SK-N-SH treated with all-trans-retinoic acid at 6 μM for 48 hours (cell line): ENCODE measurements around the gene APOBEC3H.

Experiments
- ATAC-seq: fragments of 200-7000 bp; cut with Tn5 transposase; 3 replicates; pipeline ENCODE4 v1.9.1; 2020; ENCODE audit warnings: mild to moderate bottlenecking, moderate library complexity
- ARNTL ChIP-seq: fragments of 450-650 bp; formaldehyde crosslinking; IDR thresholded peaks from 2 replicates; pipeline ENCODE4 v1.5.0; 2020; ENCODE audit warnings: low read depth, mild to moderate bottlenecking, moderate library complexity, borderline replicate concordance
- BACH2 ChIP-seq: fragments of 250-450 bp; sonication (Bioruptor Pico); IDR thresholded peaks from 2 replicates; pipeline ENCODE4 v1.9.0; 2021; ENCODE audit warnings: mild to moderate bottlenecking, borderline replicate concordance
- CSDC2 ChIP-seq: fragments of 250-450 bp; sonication (Bioruptor Pico); IDR thresholded peaks from 2 replicates; pipeline ENCODE4 v1.5.0; 2020; ENCODE audit warnings: mild to moderate bottlenecking, moderate library complexity
- ESRRG ChIP-seq: fragments of 250-450 bp; sonication (Bioruptor Pico); IDR thresholded peaks from 2 replicates; pipeline ENCODE4 v1.6.1; 2021; ENCODE audit warnings: mild to moderate bottlenecking
- GLIS3 ChIP-seq: fragments of 250-450 bp; sonication (Bioruptor Pico); IDR thresholded peaks from 2 replicates; pipeline ENCODE4 v1.5.0; 2020; ENCODE audit warnings: mild to moderate bottlenecking, moderate library complexity
- OSR1 ChIP-seq: fragments of 250-450 bp; sonication (Bioruptor Pico); IDR thresholded peaks from 2 replicates; pipeline ENCODE4 v1.8.0; 2022; ENCODE audit warnings: moderate library complexity, mild to moderate bottlenecking, inconsistent platforms
- RARB ChIP-seq: fragments of 250-450 bp; sonication (Bioruptor Pico); IDR thresholded peaks from 2 replicates; pipeline ENCODE4 v1.8.0; 2021; ENCODE audit warnings: mild to moderate bottlenecking, moderate library complexity
- SNAI2 ChIP-seq: fragments of 250-450 bp; sonication (Bioruptor Pico); IDR thresholded peaks from 2 replicates; pipeline ENCODE4 v1.5.0; 2020; ENCODE audit warnings: mild to moderate bottlenecking, moderate library complexity
- TCF4 ChIP-seq: fragments of 250-450 bp; sonication (Bioruptor Pico); IDR thresholded peaks from 2 replicates; pipeline ENCODE4 v1.8.0; 2021; ENCODE audit warnings: mild to moderate bottlenecking, moderate library complexity, borderline replicate concordance
- TOX ChIP-seq: fragments of 250-450 bp; sonication (Bioruptor Pico); IDR thresholded peaks from 2 replicates; pipeline ENCODE4 v1.8.0; 2021; ENCODE audit warnings: mild to moderate bottlenecking, moderate library complexity, borderline replicate concordance
- TSHZ2 ChIP-seq: fragments of 250-450 bp; sonication (Bioruptor Pico); IDR thresholded peaks from 2 replicates; pipeline ENCODE4 v1.5.0; 2020; ENCODE audit warnings: mild to moderate bottlenecking, moderate library complexity
- ZC3H10 ChIP-seq: fragments of 250-450 bp; sonication (Bioruptor Pico); IDR thresholded peaks from 2 replicates; pipeline ENCODE4 v1.5.1; 2021; ENCODE audit warnings: mild to moderate bottlenecking, moderate library complexity
- ZFP3 ChIP-seq: fragments of 250-450 bp; sonication (Bioruptor Pico); IDR thresholded peaks from 2 replicates; pipeline ENCODE4 v1.5.0; 2020; ENCODE audit warnings: mild to moderate bottlenecking, moderate library complexity
- ZNF565 ChIP-seq: fragments of 450-650 bp; formaldehyde crosslinking; conservative IDR thresholded peaks from 2 replicates; pipeline ENCODE4 v1.5.0; 2020; ENCODE audit warnings: low read depth, mild to moderate bottlenecking, moderate library complexity
- ZNF70 ChIP-seq: fragments of 450-650 bp; formaldehyde crosslinking; IDR thresholded peaks from 2 replicates; pipeline ENCODE4 v1.5.0; 2020; ENCODE audit warnings: mild to moderate bottlenecking, moderate library complexity
- ZNF8 ChIP-seq: fragments of 450-650 bp; formaldehyde crosslinking; IDR thresholded peaks from 2 replicates; pipeline ENCODE4 v1.5.0; 2020; ENCODE audit warnings: mild to moderate bottlenecking, moderate library complexity
- TF ChIP-seq, protein P1 (sequence below): fragments of 250-450 bp; sonication (Bioruptor Pico); IDR thresholded peaks from 2 replicates; pipeline ENCODE4 v1.8.0; 2021; ENCODE audit warnings: low read depth, mild to moderate bottlenecking, moderate library complexity, borderline replicate concordance
- TF ChIP-seq, protein P2 (sequence below): fragments of 250-450 bp; sonication (Bioruptor Pico); IDR thresholded peaks from 2 replicates; pipeline ENCODE4 v1.8.0; 2020; ENCODE audit warnings: mild to moderate bottlenecking, moderate library complexity, borderline replicate concordance
- TF ChIP-seq, protein P3 (sequence below): fragments of 250-450 bp; sonication (Bioruptor Pico); IDR thresholded peaks from 2 replicates; pipeline ENCODE4 v1.5.1; 2021; ENCODE audit warnings: mild to moderate bottlenecking, moderate library complexity
- TF ChIP-seq, protein P4 (sequence below): fragments of 250-450 bp; sonication (Bioruptor Pico); IDR thresholded peaks from 2 replicates; pipeline ENCODE4 v1.5.1; 2020; ENCODE audit warnings: low read depth, mild to moderate bottlenecking, moderate library complexity

The APOBEC3H gene

DNA sequence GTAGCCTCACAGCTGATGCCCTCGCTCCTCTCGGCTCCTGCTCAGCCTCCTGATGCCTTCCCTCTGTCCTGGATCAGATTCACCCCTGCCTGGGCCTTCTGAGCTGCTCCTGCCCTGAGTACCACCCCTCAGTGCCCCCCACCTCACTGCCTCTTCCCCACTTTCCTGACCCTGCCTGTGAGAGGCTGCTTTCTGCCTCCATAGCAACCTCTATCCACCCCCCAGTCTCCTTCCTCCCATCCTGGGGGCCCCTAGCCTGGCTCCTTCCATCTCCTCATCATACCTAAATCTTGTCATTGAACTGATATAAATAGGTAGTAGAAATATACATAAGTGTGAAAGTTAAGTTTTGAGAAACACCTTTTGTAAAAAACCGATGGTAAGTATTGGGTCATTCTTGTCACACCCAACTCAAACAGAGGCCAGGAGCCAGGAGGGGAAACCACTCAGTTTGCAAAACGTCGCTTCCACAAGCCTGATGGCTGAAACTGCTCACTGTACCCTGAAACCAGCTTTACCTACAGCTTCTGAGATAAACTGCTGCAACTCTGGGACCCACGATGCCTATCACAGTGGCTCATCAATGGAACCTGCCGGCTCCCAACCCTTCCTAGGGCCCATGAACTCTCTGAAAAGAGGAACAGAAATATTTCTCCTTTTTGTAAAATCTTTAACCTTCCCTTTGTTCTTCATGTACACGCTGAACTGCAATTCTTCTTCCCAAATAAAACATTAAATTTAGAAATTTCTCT lies 4.8 kb upstream of the APOBEC3H start (continued):
- TF ChIP-seq, protein P1, sequence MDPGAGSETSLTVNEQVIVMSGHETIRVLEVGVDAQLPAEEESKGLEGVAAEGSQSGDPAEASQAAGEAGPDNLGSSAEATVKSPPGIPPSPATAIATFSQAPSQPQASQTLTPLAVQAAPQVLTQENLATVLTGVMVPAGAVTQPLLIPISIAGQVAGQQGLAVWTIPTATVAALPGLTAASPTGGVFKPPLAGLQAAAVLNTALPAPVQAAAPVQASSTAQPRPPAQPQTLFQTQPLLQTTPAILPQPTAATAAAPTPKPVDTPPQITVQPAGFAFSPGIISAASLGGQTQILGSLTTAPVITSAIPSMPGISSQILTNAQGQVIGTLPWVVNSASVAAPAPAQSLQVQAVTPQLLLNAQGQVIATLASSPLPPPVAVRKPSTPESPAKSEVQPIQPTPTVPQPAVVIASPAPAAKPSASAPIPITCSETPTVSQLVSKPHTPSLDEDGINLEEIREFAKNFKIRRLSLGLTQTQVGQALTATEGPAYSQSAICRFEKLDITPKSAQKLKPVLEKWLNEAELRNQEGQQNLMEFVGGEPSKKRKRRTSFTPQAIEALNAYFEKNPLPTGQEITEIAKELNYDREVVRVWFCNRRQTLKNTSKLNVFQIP, result no peak
- no peak for TF ChIP-seq SNAI2

- no peak for ATAC-seq
- TF ChIP-seq ARNTL (CRISPR knock-in tag) (no peak), TOX (CRISPR knock-in tag) (no peak), ZNF565 (CRISPR knock-in tag) (no peak), ZC3H10 (CRISPR knock-in tag) (no peak), TSHZ2 (no peak)
- TF ChIP-seq, protein P2, sequence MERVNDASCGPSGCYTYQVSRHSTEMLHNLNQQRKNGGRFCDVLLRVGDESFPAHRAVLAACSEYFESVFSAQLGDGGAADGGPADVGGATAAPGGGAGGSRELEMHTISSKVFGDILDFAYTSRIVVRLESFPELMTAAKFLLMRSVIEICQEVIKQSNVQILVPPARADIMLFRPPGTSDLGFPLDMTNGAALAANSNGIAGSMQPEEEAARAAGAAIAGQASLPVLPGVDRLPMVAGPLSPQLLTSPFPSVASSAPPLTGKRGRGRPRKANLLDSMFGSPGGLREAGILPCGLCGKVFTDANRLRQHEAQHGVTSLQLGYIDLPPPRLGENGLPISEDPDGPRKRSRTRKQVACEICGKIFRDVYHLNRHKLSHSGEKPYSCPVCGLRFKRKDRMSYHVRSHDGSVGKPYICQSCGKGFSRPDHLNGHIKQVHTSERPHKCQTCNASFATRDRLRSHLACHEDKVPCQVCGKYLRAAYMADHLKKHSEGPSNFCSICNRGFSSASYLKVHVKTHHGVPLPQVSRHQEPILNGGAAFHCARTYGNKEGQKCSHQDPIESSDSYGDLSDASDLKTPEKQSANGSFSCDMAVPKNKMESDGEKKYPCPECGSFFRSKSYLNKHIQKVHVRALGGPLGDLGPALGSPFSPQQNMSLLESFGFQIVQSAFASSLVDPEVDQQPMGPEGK (CRISPR knock-in tag), result no peak
These were observed 2.2 kb upstream of the APOBEC3H start for GRCh38 chr22:39094717-39095389.

DNA sequence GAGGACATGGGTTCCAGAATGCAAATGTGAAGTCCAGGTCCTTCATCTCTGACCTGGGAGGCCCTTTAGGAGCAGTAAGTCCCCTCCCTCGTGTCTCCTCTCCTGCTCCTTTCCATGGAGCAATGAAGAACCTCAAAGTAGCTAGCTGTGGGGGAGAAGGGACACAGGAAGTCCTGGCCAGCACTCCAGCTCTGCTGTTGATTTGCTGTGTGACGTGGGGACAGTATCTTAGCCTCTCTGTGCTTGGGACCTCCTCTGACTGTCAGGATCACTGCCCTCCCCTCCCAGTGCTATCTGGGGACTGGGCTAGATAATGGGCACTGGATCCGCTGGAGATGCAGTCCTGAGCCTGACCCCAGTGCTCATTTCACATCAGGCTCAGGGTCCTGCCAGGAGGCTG lies 1.1 kb upstream of the APOBEC3H start:
- ATAC-seq, result no peak
- no peak for TF ChIP-seq ZNF70 (CRISPR knock-in tag)
- TF ChIP-seq, protein P1, result no peak
- no peak for TF ChIP-seq ZC3H10 (CRISPR knock-in tag)
- no peak for TF ChIP-seq BACH2 (CRISPR knock-in tag)
- no peak for TF ChIP-seq TSHZ2
- TF ChIP-seq CSDC2 (CRISPR knock-in tag), result no peak
- TF ChIP-seq OSR1, result no peak
- TF ChIP-seq ZFP3 (CRISPR knock-in tag), result no peak
- TF ChIP-seq SNAI2, result no peak
- TF ChIP-seq, protein P2 (CRISPR knock-in tag), result no peak
- TF ChIP-seq, protein P3, sequence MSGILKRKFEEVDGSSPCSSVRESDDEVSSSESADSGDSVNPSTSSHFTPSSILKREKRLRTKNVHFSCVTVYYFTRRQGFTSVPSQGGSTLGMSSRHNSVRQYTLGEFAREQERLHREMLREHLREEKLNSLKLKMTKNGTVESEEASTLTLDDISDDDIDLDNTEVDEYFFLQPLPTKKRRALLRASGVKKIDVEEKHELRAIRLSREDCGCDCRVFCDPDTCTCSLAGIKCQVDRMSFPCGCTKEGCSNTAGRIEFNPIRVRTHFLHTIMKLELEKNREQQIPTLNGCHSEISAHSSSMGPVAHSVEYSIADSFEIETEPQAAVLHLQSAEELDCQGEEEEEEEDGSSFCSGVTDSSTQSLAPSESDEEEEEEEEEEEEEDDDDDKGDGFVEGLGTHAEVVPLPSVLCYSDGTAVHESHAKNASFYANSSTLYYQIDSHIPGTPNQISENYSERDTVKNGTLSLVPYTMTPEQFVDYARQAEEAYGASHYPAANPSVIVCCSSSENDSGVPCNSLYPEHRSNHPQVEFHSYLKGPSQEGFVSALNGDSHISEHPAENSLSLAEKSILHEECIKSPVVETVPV (CRISPR knock-in tag), result no peak
- TF ChIP-seq GLIS3, result no peak
- TF ChIP-seq, protein P4, sequence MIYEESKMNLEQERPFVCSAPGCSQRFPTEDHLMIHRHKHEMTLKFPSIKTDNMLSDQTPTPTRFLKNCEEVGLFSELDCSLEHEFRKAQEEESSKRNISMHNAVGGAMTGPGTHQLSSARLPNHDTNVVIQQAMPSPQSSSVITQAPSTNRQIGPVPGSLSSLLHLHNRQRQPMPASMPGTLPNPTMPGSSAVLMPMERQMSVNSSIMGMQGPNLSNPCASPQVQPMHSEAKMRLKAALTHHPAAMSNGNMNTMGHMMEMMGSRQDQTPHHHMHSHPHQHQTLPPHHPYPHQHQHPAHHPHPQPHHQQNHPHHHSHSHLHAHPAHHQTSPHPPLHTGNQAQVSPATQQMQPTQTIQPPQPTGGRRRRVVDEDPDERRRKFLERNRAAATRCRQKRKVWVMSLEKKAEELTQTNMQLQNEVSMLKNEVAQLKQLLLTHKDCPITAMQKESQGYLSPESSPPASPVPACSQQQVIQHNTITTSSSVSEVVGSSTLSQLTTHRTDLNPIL (CRISPR knock-in tag), result no peak
- TF ChIP-seq RARB (CRISPR knock-in tag), result no peak
- TF ChIP-seq TOX (CRISPR knock-in tag), result no peak
- no peak for TF ChIP-seq ESRRG (CRISPR knock-in tag)
- TF ChIP-seq ZNF8 (CRISPR knock-in tag), result no peak
- TF ChIP-seq TCF4 (CRISPR knock-in tag), result no peak
- no peak for TF ChIP-seq ZNF565 (CRISPR knock-in tag)
- TF ChIP-seq, all 23 proteins: peak for 0
